ENCODE measurements around the gene GFOD1.

Gene GFOD1

DNA sequence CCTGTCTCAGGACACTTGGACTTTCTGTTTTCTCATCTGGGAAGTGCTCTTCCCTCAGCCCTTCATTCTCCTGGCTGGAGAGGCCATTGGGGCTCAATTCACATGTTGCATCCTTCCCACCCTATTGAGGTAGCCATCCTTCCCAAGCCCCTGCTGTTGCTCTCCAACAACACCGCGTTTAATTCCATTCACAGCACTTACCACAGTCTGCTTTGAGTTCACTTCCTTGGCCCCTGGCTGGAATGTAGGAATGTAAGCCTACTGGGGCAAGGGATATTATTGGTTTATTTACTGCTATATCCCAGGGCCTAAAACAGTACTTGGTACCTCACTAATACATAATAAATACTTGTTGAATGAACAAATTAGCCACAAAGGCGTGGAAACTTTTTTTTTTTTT lies 6.7 kb upstream of the GFOD1 start:
- H3K9ac ChIP-seq (ENCODE audit: low read length), result no peak overlapping the region
- no peak overlapping the region for H3K4me3 ChIP-seq (ENCODE audit: low read length)
- DNase-seq (ENCODE audit: low read depth), result no peak
- H3K36me3 ChIP-seq (ENCODE audit: control insufficient read depth, insufficient read depth, low read length, severe bottlenecking), result no peaks in the 10 kb centered on the region
- no peaks in the 10 kb centered on the region for H3K9me3 ChIP-seq (ENCODE audit: control insufficient read depth, low read length)
- peaks cover 3% of the 10 kb centered on the region for H3K4me1 ChIP-seq (ENCODE audit: control insufficient read depth, insufficient read depth, low read length)
- H3K27me3 ChIP-seq (replicated peaks; ENCODE audit: control insufficient read depth, insufficient read depth, low read length), result no peaks in the 10 kb centered on the region

DNA sequence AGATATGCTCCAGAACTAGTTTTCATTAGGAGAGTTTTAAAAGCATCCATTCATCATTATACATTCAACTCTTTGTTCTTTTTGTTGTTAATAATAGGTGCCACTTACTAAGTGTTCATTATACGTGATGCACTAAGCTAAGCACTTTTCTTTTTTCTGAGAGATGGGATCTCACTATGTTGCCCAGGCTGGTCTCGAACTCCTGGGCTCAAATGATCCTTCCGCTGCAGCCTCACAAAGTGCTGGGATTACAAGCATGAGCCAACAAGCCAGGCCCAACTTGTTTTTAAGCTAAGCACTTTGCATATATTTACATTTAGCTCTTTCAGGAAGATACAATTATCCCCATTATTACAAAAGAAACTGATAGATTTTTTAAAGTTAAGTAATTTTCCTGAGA lies 5.7 kb upstream of the GFOD1 start:
- no peak overlapping the region for H3K4me3 ChIP-seq (ENCODE audit: low read length)
- H3K9me3 ChIP-seq (ENCODE audit: control insufficient read depth, low read length), result no peaks in the 10 kb centered on the region
- H3K36me3 ChIP-seq (ENCODE audit: control insufficient read depth, insufficient read depth, low read length, severe bottlenecking), result no peaks in the 10 kb centered on the region
- no peak for DNase-seq (ENCODE audit: low read depth)
- H3K27me3 ChIP-seq (replicated peaks; ENCODE audit: control insufficient read depth, insufficient read depth, low read length), result no peaks in the 10 kb centered on the region
- H3K9ac ChIP-seq (ENCODE audit: low read length), result no peak overlapping the region
- peaks cover 3% of the 10 kb centered on the region for H3K4me1 ChIP-seq (ENCODE audit: control insufficient read depth, insufficient read depth, low read length)

DNA sequence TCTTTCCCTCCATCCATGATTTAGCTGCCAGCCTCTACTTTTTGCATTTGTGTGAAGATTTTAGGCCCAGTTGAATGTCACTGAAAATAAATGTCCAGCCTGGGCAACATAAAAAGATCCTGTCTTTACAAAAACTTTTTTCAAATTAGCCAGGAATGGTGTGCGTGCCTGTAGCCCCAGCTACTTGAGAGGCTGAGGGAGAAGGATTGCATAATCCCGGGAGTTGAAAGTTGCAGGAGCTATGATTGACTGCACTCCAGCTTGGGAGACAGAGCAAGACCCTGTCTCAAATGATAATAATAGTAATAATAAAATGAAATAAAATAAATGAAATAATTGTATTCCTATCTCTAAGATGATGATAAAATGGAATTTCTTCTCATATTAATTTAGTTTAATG lies 5.0 kb upstream of the GFOD1 start:
- H3K9me3 ChIP-seq (ENCODE audit: control insufficient read depth, low read length), result no peaks in the 10 kb centered on the region
- no peak overlapping the region for H3K4me3 ChIP-seq (ENCODE audit: low read length)
- H3K36me3 ChIP-seq (ENCODE audit: control insufficient read depth, insufficient read depth, low read length, severe bottlenecking), result no peaks in the 10 kb centered on the region
- peaks cover 7% of the 10 kb centered on the region for H3K4me1 ChIP-seq (ENCODE audit: control insufficient read depth, insufficient read depth, low read length)
- DNase-seq (ENCODE audit: low read depth), result peak; percentile 8
- H3K27me3 ChIP-seq (replicated peaks; ENCODE audit: control insufficient read depth, insufficient read depth, low read length), result no peaks in the 10 kb centered on the region
- H3K9ac ChIP-seq (ENCODE audit: low read length), result no peak overlapping the region

DNA sequence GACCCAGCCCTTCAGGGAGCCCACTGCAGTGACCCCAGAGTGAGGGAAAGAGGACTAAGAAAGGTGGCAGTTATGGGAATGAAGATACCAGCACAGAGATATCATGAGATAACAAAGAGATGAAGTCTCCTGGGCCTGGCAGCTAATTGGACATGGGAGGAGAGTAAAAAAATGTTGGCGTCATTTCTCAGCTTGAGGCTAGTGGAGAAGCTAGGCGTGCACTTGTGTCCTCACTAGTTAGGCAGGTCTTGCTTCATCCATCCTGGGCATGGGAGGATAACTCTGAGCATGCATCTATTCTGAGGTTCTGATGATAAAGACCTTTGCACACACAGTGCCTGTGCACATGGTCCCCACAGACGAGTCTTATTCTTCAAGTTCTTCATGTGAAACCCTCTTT lies 4.1 kb upstream of the GFOD1 start:
- Histone ChIP-seq H3K4me1 (ENCODE audit: control insufficient read depth, insufficient read depth, low read length) (peaks cover 7% of the 10 kb centered on the region), H3K27me3 (replicated peaks; ENCODE audit: control insufficient read depth, insufficient read depth, low read length) (no peaks in the 10 kb centered on the region), H3K36me3 (ENCODE audit: control insufficient read depth, insufficient read depth, low read length, severe bottlenecking) (no peaks in the 10 kb centered on the region), H3K9me3 (ENCODE audit: control insufficient read depth, low read length) (no peaks in the 10 kb centered on the region), H3K9ac (ENCODE audit: low read length) (no peak overlapping the region), H3K4me3 (ENCODE audit: low read length) (no peak overlapping the region)
- no peak for DNase-seq (ENCODE audit: low read depth)

DNA sequence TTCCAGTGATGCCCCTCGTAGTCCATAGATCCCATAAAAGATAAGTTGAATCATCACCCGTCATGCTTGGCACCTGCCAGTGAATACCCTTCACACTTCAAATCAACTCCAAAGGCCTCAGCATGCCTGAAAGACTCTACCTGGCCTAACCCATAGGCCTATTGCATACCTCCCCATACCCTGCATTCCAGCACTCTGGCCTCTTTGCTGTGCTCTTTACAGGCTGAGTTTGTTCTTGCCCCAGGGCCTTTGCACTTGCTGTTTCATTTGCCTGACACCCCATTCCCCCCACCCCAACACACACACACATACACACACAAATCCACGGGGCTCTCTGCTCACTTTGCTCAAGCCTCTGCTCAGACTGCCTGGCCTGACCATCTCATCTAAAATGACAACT lies 3.0 kb upstream of the GFOD1 start:
- no peaks in the 10 kb centered on the region for H3K27me3 ChIP-seq (replicated peaks; ENCODE audit: control insufficient read depth, insufficient read depth, low read length)
- H3K36me3 ChIP-seq (ENCODE audit: control insufficient read depth, insufficient read depth, low read length, severe bottlenecking), result no peaks in the 10 kb centered on the region
- DNase-seq (ENCODE audit: low read depth), result no peak
- H3K9ac ChIP-seq (ENCODE audit: low read length), result no peak overlapping the region
- no peak overlapping the region for H3K4me3 ChIP-seq (ENCODE audit: low read length)
- peaks cover 7% of the 10 kb centered on the region for H3K4me1 ChIP-seq (ENCODE audit: control insufficient read depth, insufficient read depth, low read length)
- H3K9me3 ChIP-seq (ENCODE audit: control insufficient read depth, low read length), result no peaks in the 10 kb centered on the region

DNA sequence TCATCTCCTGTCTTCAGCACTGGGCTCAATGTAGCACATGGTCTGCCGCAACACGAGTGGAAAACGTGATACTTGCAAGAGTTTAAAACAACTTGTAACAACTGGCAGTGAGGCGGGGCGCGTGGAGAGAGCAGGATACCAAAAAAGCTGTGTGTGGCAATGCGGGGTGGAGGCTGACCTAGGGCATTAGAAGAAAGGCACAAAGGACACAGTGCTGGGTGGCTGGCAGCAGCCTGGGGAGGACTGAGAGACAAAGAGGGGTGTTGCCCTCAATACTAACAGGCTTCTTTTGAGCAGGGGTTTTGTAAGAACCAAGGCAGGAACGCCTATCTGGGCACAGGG lies 1.5 kb upstream of the GFOD1 start:
- Histone ChIP-seq H3K9ac (ENCODE audit: low read length) (no peak overlapping the region), H3K4me3 (ENCODE audit: low read length) (no peak overlapping the region)
- DNase-seq (ENCODE audit: low read depth), result no peak

DNA sequence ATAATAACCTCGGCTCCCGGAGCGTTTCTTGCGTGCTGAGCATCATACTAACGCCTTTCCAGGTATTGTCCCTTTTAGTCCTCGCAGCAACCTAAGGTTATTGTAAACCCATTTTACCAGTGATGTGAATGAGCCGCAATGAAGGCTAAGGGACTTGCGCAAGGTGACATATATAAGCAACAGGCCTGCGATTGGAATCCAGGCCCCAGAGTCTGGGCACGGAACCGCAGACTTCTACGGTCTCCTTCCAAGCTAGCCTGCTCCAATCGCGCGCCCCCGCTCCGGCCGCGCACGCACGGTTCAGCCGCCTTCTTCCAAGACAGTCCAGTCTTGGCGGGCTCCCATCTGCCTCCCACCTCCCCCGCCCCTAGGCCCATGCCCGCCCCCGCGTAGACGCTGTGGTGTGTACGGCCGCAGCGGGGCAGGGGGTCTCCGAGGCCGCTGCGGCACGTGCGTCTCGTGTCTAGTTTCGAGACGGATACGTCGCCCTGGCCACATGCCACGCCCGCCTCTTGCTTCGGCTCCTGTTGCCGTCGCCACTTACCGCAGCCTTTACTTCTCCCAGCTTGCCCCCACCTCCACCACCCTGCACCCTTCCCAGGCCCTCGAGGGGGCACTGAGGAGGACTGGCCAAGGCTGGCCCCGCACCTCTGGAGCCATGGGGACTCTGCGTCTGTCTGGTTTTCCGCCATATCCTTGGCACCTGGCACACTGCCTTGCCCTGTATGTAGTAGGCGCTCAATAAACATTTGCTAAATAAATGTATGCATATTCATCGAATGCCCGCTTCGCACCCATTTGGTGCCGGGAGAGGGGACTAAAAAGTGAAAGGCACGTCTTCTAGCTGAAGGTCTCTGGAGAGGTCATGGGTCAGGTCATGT lies 855 bp upstream of the GFOD1 start:
- no peaks in the 10 kb centered on the region for H3K36me3 ChIP-seq (ENCODE audit: control insufficient read depth, insufficient read depth, low read length, severe bottlenecking)
- H3K4me3 ChIP-seq (ENCODE audit: low read length), result peak overlapping the region; percentile 83
- no peaks in the 10 kb centered on the region for H3K27me3 ChIP-seq (replicated peaks; ENCODE audit: control insufficient read depth, insufficient read depth, low read length)
- H3K9ac ChIP-seq (ENCODE audit: low read length), result peak overlapping the region; percentile 62
- peak; percentile 48 for DNase-seq (ENCODE audit: low read depth)
- H3K4me1 ChIP-seq (ENCODE audit: control insufficient read depth, insufficient read depth, low read length), result peaks cover 4% of the 10 kb centered on the region
- H3K9me3 ChIP-seq (ENCODE audit: control insufficient read depth, low read length), result no peaks in the 10 kb centered on the region

More for the DNA sequence above, 1.5 kb upstream of the GFOD1 start:
- H3K4me1 ChIP-seq (ENCODE audit: control insufficient read depth, insufficient read depth, low read length), result peaks cover 4% of the 10 kb centered on the region
- H3K36me3 ChIP-seq (ENCODE audit: control insufficient read depth, insufficient read depth, low read length, severe bottlenecking), result no peaks in the 10 kb centered on the region
- no peaks in the 10 kb centered on the region for H3K9me3 ChIP-seq (ENCODE audit: control insufficient read depth, low read length)
- H3K27me3 ChIP-seq (replicated peaks; ENCODE audit: control insufficient read depth, insufficient read depth, low read length), result no peaks in the 10 kb centered on the region

DNA sequence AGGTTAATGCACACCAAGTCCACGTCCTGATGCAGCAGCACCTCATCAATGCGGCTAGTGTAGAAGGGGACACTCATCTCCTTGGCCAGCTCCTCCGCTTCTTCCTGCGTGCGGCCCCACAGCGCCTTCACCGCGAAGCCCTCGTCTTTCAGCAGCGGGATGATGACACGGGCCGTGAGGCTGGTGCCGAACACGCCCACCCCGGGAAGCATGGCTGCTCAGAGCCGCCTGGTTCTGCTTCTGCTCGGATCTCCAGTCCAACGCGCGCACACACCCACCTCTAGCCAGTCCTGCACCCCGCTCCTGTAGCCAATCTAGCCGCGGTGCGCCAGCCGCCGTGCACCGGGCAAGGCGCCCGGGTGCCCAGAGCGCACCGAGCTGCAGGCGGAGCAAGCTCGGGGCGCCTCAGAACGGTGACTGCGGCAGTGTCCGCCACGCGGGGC lies 700 bp downstream of the GFOD1 start:
- peak overlapping the region; percentile 89 for H3K4me3 ChIP-seq (ENCODE audit: low read length)
- H3K9me3 ChIP-seq (ENCODE audit: control insufficient read depth, low read length), result no peaks in the 10 kb centered on the region
- no peaks in the 10 kb centered on the region for H3K27me3 ChIP-seq (replicated peaks; ENCODE audit: control insufficient read depth, insufficient read depth, low read length)
- no peaks in the 10 kb centered on the region for H3K36me3 ChIP-seq (ENCODE audit: control insufficient read depth, insufficient read depth, low read length, severe bottlenecking)
- H3K9ac ChIP-seq (ENCODE audit: low read length), result peak overlapping the region; percentile 83
- H3K4me1 ChIP-seq (ENCODE audit: control insufficient read depth, insufficient read depth, low read length), result peaks cover 4% of the 10 kb centered on the region
- peak; percentile 68 for DNase-seq (ENCODE audit: low read depth)

DNA sequence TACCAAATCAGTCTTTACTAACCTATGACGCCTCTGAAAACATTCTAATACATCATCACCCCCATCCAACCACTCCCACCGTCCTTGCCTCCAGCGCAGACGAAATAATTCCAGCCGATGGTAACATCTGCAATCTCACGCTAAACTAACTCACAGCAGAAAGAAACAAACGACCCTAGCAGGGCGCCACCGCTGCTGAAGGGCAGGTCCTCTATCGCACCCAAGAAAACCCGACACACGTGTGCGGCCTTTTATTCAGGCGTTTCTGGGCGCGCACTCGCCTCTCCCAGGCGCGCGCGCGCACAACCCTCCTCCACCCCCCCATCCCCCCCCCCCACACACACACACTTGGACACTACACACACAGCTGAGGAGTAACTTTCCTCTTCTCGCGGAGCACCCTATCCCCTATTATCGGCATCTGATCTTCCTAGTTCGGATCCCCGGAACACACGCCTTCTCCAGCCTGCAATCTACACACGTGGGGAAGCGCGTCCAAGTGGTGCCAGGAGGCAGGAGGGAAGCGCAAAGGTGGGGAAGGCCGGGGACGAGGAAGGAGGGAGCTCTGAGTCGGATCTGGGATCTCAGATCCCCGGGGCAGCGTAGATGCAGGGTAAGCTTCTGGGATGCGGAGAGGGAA lies 1.4 kb downstream of the GFOD1 start:
- no peaks in the 10 kb centered on the region for H3K27me3 ChIP-seq (replicated peaks; ENCODE audit: control insufficient read depth, insufficient read depth, low read length)

DNA sequence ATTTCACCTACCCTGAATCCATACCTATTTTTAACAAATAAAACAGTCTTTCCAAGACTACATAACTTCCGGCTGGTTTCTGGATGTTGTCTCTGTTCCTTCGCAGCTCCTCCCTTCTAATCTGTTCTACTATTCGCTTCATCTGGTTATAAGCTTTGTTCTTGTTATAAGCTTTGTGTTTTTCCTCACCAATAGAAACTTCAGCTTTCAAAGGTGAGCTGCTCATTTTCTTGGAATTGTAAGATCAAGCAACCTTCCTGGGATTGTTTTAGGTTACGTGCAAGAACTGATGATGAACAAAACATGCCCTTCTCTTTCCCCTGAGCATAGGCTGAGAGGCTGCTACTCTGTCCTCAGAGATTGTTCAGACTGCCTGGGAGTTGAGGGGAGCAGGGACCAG lies 2.1 kb downstream of the GFOD1 start:
- H3K9ac ChIP-seq (ENCODE audit: low read length), result peak overlapping the region; percentile 72
- DNase-seq (ENCODE audit: low read depth), result no peak
- H3K4me1 ChIP-seq (ENCODE audit: control insufficient read depth, insufficient read depth, low read length), result peaks cover 12% of the 10 kb centered on the region
- H3K27me3 ChIP-seq (replicated peaks; ENCODE audit: control insufficient read depth, insufficient read depth, low read length), result no peaks in the 10 kb centered on the region
- no peaks in the 10 kb centered on the region for H3K36me3 ChIP-seq (ENCODE audit: control insufficient read depth, insufficient read depth, low read length, severe bottlenecking)
- no peaks in the 10 kb centered on the region for H3K9me3 ChIP-seq (ENCODE audit: control insufficient read depth, low read length)
- H3K4me3 ChIP-seq (ENCODE audit: low read length), result peak overlapping the region; percentile 89

More for the DNA sequence above, 1.4 kb downstream of the GFOD1 start:
- H3K9ac ChIP-seq (ENCODE audit: low read length), result peak overlapping the region; percentile 83
- H3K36me3 ChIP-seq (ENCODE audit: control insufficient read depth, insufficient read depth, low read length, severe bottlenecking), result no peaks in the 10 kb centered on the region
- DNase-seq (ENCODE audit: low read depth), result peak; percentile 51
- H3K4me1 ChIP-seq (ENCODE audit: control insufficient read depth, insufficient read depth, low read length), result peaks cover 8% of the 10 kb centered on the region
- peak overlapping the region; percentile 89 for H3K4me3 ChIP-seq (ENCODE audit: low read length)
- no peaks in the 10 kb centered on the region for H3K9me3 ChIP-seq (ENCODE audit: control insufficient read depth, low read length)

DNA sequence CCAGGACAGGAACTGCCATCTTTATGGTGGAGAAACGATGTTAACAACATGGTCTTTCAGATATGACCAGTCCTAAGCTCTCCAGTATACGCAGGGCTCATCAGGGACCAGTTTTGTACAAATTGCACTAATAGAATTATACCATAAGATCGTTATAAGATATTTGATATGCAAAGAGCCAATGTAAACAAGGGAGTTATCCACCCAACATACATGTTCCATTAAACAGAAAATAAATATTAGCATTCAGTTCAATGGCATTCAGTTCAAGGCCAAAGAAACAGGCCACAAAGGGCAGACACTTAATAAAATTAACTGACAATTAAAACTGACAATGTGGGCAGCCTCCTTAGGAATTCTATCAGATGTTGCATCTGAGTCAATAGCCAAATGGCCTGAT lies 2.6 kb downstream of the GFOD1 start:
- Histone ChIP-seq H3K36me3 (ENCODE audit: control insufficient read depth, insufficient read depth, low read length, severe bottlenecking) (no peaks in the 10 kb centered on the region), H3K27me3 (replicated peaks; ENCODE audit: control insufficient read depth, insufficient read depth, low read length) (no peaks in the 10 kb centered on the region), H3K9ac (ENCODE audit: low read length) (no peak overlapping the region)

More for the DNA sequence above, 2.6 kb downstream of the GFOD1 start:
- peaks cover 12% of the 10 kb centered on the region for H3K4me1 ChIP-seq (ENCODE audit: control insufficient read depth, insufficient read depth, low read length)
- no peaks in the 10 kb centered on the region for H3K9me3 ChIP-seq (ENCODE audit: control insufficient read depth, low read length)
- DNase-seq (ENCODE audit: low read depth), result no peak
- peak overlapping the region; percentile 89 for H3K4me3 ChIP-seq (ENCODE audit: low read length)
